ENCODE data around the gene EXO5.

GRCh38 chr1:40507973-40508372 is 594 bp upstream of the EXO5 start:
- TF ChIP-seq, protein P1, sequence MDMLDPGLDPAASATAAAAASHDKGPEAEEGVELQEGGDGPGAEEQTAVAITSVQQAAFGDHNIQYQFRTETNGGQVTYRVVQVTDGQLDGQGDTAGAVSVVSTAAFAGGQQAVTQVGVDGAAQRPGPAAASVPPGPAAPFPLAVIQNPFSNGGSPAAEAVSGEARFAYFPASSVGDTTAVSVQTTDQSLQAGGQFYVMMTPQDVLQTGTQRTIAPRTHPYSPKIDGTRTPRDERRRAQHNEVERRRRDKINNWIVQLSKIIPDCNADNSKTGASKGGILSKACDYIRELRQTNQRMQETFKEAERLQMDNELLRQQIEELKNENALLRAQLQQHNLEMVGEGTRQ (IDR thresholded peaks at IDR 0.05) = no peak
- TF ChIP-seq PHF8 (IDR thresholded peaks at IDR 0.05; ENCODE audit: borderline replicate concordance, low read depth) = no peak
